B cell (primary cell): ENCODE measurements around the gene FBXO3. TPM values are rescaled to one million over a fixed set of nuclear protein-coding genes. Genes with fewer than 3 reads are reported as not detected.

Experiments
- ATAC-seq: fragments of 200-7000 bp; cut with Tn5 transposase; one replicate; pipeline ENCODE4 v1.10.0; 2021; ENCODE audit warnings: low read depth, mild to moderate bottlenecking, moderate number of reproducible peaks, moderate library complexity
- CTCF ChIA-PET: fragments of 350-600 bp; sonication (Branson Sonifier 250); formaldehyde crosslinking; loops from one replicate; lab custom pipeline; 2021; ENCODE audit warnings: antibody characterized with exemption, inconsistent platforms; lab: Charles Lee
- POLR2A ChIA-PET: fragments of 350-600 bp; sonication (Branson Sonifier 250); formaldehyde crosslinking; loops from one replicate; lab custom pipeline; 2021; ENCODE audit warnings: antibody characterized with exemption; lab: Charles Lee
- DNase-seq: peaks from one replicate; pipeline ENCODE4 v3.0.0; 2013
- H2AFZ ChIP-seq: 2 replicates; pipeline ENCODE4 v1.6.1; 2012; ENCODE audit warnings: mild to moderate bottlenecking, low read depth, low read length; ENCODE audit not compliant: insufficient read depth, poor library complexity, severe bottlenecking
- H3K27ac ChIP-seq, 2 donors: 1 replicate in 1 of 2; 2 replicates in 1 of 2; pipeline ENCODE4 v1.5.1; 2012 to 2013; ENCODE audit warnings: low read length in 2 of 2, mild to moderate bottlenecking in 2 of 2, moderate library complexity in 1 of 2
- H3K27me3 ChIP-seq, 4 experiments: fragments of 200-600 bp in 1 of 4; sonication (generic) in 1 of 4; replicated peaks in 1 of 4; 1 replicate in 2 of 4; 2 replicates in 2 of 4; pipeline versions ENCODE4 v1.6.1 to v1.7.0; 2013 to 2016; ENCODE audit warnings: low read length in 3 of 4, mild to moderate bottlenecking in 2 of 4, mixed read lengths in 1 of 4, moderate library complexity in 1 of 4; ENCODE audit not compliant: insufficient read depth in 4 of 4, control insufficient read depth in 3 of 4; ENCODE audit errors: control extremely low read depth in 1 of 4
- H3K36me3 ChIP-seq, 2 experiments: replicated peaks in 1 of 2; 1 replicate in 1 of 2; 2 replicates in 1 of 2; pipeline versions ENCODE4 v1.6.1 to v1.7.1; 2013; ENCODE audit warnings: low read length in 1 of 2; ENCODE audit not compliant: insufficient read depth in 2 of 2, control insufficient read depth in 1 of 2; ENCODE audit errors: control extremely low read depth in 1 of 2, extremely low read depth in 1 of 2
- H3K4me1 ChIP-seq, 2 donors: fragments of 200-600 bp in 1 of 2; sonication (generic) in 1 of 2; 1 replicate in 1 of 2; 2 replicates in 1 of 2; pipeline versions ENCODE4 v1.5.1 to v1.6.1; 2013 to 2017; ENCODE audit warnings: low read length in 2 of 2; ENCODE audit not compliant: control insufficient read depth in 2 of 2, insufficient read depth in 2 of 2
- H3K4me2 ChIP-seq: replicated peaks from 2 replicates; pipeline ENCODE3; 2012; ENCODE audit warnings: mild to moderate bottlenecking, low read depth, low read length; ENCODE audit not compliant: poor library complexity, severe bottlenecking
- H3K4me3 ChIP-seq, 5 experiments: fragments of 200-600 bp in 1 of 5; sonication (generic) in 1 of 5; 1 replicate in 3 of 5; 2 replicates in 2 of 5; pipeline versions ENCODE4 v1.5.1 to v1.7.0; 2011 to 2016; ENCODE audit warnings: low read length in 4 of 5, mild to moderate bottlenecking in 4 of 5, low read depth in 2 of 5, control low read depth in 1 of 5, moderate library complexity in 1 of 5; ENCODE audit not compliant: insufficient read depth in 1 of 5; ENCODE audit errors: control extremely low read depth in 1 of 5, extremely low read depth in 1 of 5
- H3K79me2 ChIP-seq: fragments of 200-600 bp; sonication (generic); one replicate; pipeline ENCODE4 v1.6.0; 2016; ENCODE audit warnings: low read length; ENCODE audit not compliant: control insufficient read depth, insufficient read depth
- H3K9ac ChIP-seq: fragments of 200-600 bp; sonication (generic); 2 replicates; pipeline ENCODE4 v1.6.1; 2017; ENCODE audit warnings: mild to moderate bottlenecking, low read length, moderate library complexity
- H3K9me3 ChIP-seq, 3 donors: one replicate each; pipeline versions ENCODE4 v1.6.1 to v1.7.1; 2013; ENCODE audit warnings: low read length in 2 of 3; ENCODE audit not compliant: control insufficient read depth in 2 of 3, insufficient read depth in 1 of 3; ENCODE audit errors: control extremely low read depth in 1 of 3
- H4K20me1 ChIP-seq: 2 replicates; pipeline ENCODE4 v1.6.0; 2012; ENCODE audit warnings: mild to moderate bottlenecking, low read length; ENCODE audit not compliant: insufficient read depth, control insufficient read depth, poor library complexity, severe bottlenecking
- H3K27ac Mint-ChIP-seq: one replicate; pipeline ENCODE4 v1.8.0; 2021; ENCODE audit warnings: mixed read lengths
- H3K27me3 Mint-ChIP-seq: one replicate; pipeline ENCODE4 v1.8.0; 2021; ENCODE audit warnings: mixed read lengths
- H3K4me1 Mint-ChIP-seq: one replicate; pipeline ENCODE4 v1.8.0; 2021; ENCODE audit warnings: mixed read lengths
- H3K4me3 Mint-ChIP-seq: one replicate; pipeline ENCODE4 v1.8.0; 2021; ENCODE audit warnings: mixed read lengths
- H3K9me3 Mint-ChIP-seq: one replicate; pipeline ENCODE4 v1.8.0; 2022; ENCODE audit warnings: mixed read lengths; ENCODE audit not compliant: insufficient read depth
- EZH2 ChIP-seq: IDR thresholded peaks from 2 replicates; pipeline ENCODE4 v1.6.1; 2012; ENCODE audit warnings: borderline replicate concordance, low read depth, mild to moderate bottlenecking, moderate library complexity, low read length; ENCODE audit not compliant: insufficient read depth, poor library complexity, severe bottlenecking
- WGBS: methylation state at CpG from one replicate; pipeline ENCODE4 v1.1.5; 2013; ENCODE audit warnings: missing lambda C conversion rate; ENCODE audit not compliant: insufficient coverage; 5-methylcytosine and 5-hydroxymethylcytosine counted together
- intact Hi-C: fragments of 100-400 bp; cut with micrococcal nuclease; formaldehyde crosslinking; loops from one replicate; pipeline ENCODE4 v1.10.0; 2022
- polyA plus RNA-seq: library from polyadenylated mRNA; depleted of rRNA; stranded (reverse); fragments of >200 nt; gene quantifications from 2 replicates; pipeline ENCODE4 v1.2.3, GENCODE V29; 2012
- total RNA-seq, 2 donors: library from RNA; stranded (reverse); fragments of 120-200 nt in 1 of 2; gene quantifications; 1 replicate in 1 of 2; 2 replicates in 1 of 2; pipeline versions ENCODE4 v1.2.3 to v1.2.4, GENCODE V29; 2013 to 2022
- TF ChIP-seq, protein P1 (sequence below): fragments of 200-600 bp; IDR thresholded peaks from one replicate; pipeline ENCODE4 v1.8.0; 2022; ENCODE audit warnings: antibody characterized with exemption, mild to moderate bottlenecking

FBXO3 gene
- total and polyA plus RNA-seq, 2 donors (not counting 1 experiment from before 2014, with no cell fraction given): 16.8 to 34.3 TPM

- H3K79me2 ChIP-seq: peaks cover 19% of the 10 kb centered on the region
- Mint-ChIP-seq H3K4me3 (no peak overlapping the region), H3K27ac (no peak overlapping the region), H3K9me3 (no peaks in the 10 kb centered on the region), H3K4me1 (peaks cover 22% of the 10 kb centered on the region), H3K27me3 (no peaks in the 10 kb centered on the region)
- TF ChIP-seq, protein P1, sequence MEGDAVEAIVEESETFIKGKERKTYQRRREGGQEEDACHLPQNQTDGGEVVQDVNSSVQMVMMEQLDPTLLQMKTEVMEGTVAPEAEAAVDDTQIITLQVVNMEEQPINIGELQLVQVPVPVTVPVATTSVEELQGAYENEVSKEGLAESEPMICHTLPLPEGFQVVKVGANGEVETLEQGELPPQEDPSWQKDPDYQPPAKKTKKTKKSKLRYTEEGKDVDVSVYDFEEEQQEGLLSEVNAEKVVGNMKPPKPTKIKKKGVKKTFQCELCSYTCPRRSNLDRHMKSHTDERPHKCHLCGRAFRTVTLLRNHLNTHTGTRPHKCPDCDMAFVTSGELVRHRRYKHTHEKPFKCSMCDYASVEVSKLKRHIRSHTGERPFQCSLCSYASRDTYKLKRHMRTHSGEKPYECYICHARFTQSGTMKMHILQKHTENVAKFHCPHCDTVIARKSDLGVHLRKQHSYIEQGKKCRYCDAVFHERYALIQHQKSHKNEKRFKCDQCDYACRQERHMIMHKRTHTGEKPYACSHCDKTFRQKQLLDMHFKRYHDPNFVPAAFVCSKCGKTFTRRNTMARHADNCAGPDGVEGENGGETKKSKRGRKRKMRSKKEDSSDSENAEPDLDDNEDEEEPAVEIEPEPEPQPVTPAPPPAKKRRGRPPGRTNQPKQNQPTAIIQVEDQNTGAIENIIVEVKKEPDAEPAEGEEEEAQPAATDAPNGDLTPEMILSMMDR: no peak
- no peak for TF ChIP-seq EZH2
- H3K27me3 ChIP-seq: no peaks in the 10 kb centered on the region
- H3K4me2 ChIP-seq: no peak overlapping the region
- H3K9ac ChIP-seq: no peak overlapping the region
- ChIA-PET CTCF (interaction anchor here (2.2 kb wide), 1 partner anchor 17 kb away, joined by 6 read pairs; no protein-coding TSS in a partner anchor), POLR2A (no interaction called here)
- no peak overlapping the region for H3K4me3 ChIP-seq
- WGBS: no CpG with 5 or more reads among the region's 5 CpGs
- H4K20me1 ChIP-seq: peaks cover 5% of the 10 kb centered on the region
- no peak for ATAC-seq
- intact Hi-C loops: no loop called here
- DNase-seq: no peak
- no peaks in the 10 kb centered on the region for H3K9me3 ChIP-seq
- no peak overlapping the region for H3K27ac ChIP-seq
- H3K4me1 ChIP-seq: peaks cover 9% of the 10 kb centered on the region in 2 donors
- H3K36me3 ChIP-seq: no peaks in the 10 kb centered on the region
- H2AFZ ChIP-seq: no peak overlapping the region
Observed at GRCh38 chr11:33725496-33725895, 48.8 kb downstream of the FBXO3 start.

- H3K27ac ChIP-seq: no peak overlapping the region
- WGBS: 0% methylated on average over 1 of the region's 4 CpGs
- POLR2A ChIA-PET: no interaction called here
- Mint-ChIP-seq H3K27ac (no peak overlapping the region), H3K9me3 (no peaks in the 10 kb centered on the region), H3K4me1 (peaks cover 22% of the 10 kb centered on the region), H3K4me3 (no peak overlapping the region), H3K27me3 (no peaks in the 10 kb centered on the region)
- CTCF ChIA-PET: interaction anchor here (2.2 kb wide), 1 partner anchor 18 kb away, joined by 6 read pairs; no protein-coding TSS in a partner anchor
- H3K4me1 ChIP-seq: peaks cover 9% of the 10 kb centered on the region in 2 donors
- TF ChIP-seq, protein P1: no peak
- no peak for DNase-seq
- H3K27me3 ChIP-seq: no peaks in the 10 kb centered on the region
- H3K79me2 ChIP-seq: peaks cover 19% of the 10 kb centered on the region
- H3K4me2 ChIP-seq: peak overlapping the region; percentile 3
- H4K20me1 ChIP-seq: peaks cover 5% of the 10 kb centered on the region
- no peaks in the 10 kb centered on the region for H3K9me3 ChIP-seq
- intact Hi-C loops: no loop called here
- H3K4me3 ChIP-seq: no peak overlapping the region
- no peak overlapping the region for H2AFZ ChIP-seq
- ATAC-seq: no peak
- H3K36me3 ChIP-seq: peaks cover 0 to 2% of the 10 kb centered on the region in 2 experiments
- no peak overlapping the region for H3K9ac ChIP-seq
Observed at GRCh38 chr11:33724644-33725035, 49.7 kb downstream of the FBXO3 start.
